Fibroblast of skin of left quadriceps (primary cell): Measurements from ENCODE around the gene CD200.

ENCODE experiments used
- DNase-seq, 2 experiments: peaks; one replicate each; pipeline ENCODE4 v3.0.0-alpha.2; 2013; ENCODE audit warnings: low read depth in 2 of 2

The CD200 gene

GRCh38 chr3:112331851-112332250 is 1.1 kb upstream of the CD200 start:
- DNase-seq: no peak

- no peak for DNase-seq
These were observed 693 bp downstream of the CD200 start for GRCh38 chr3:112333381-112334317.

DNA sequence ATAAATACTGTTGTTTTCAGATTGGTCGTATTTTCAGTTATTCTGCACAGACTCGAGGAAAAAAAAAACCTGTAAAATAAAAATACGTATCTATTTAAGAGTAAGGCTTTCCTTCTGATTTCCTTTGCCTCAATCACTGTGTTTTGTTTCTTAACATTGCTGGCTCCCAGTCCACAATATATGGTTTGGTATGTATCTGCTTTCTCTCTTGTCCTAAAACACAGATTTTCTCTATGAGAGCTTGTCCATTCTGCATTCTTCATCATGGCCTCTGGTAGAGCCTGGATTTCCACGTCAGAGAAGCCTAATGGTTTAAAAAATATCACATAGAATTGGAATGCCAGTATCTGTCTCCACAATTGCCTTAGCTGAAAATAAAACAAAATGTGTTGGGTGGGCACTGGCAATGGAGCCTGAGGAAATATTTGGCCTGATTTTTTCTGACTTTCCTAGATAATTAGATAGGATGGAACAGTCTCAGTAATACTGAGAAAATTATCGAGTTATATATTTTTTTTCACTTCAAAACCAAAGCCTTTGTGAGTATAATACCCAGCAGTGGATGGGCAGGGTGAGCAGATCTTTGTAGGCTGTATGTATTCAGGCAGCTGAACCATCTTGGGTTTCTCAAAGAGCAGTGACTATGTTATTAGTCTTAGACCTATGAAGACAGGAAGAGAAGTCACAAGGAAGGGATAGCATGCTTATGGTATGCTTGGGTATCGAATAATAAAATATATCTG is 1.9 kb downstream of the CD200 start:
- DNase-seq: no peak

DNA sequence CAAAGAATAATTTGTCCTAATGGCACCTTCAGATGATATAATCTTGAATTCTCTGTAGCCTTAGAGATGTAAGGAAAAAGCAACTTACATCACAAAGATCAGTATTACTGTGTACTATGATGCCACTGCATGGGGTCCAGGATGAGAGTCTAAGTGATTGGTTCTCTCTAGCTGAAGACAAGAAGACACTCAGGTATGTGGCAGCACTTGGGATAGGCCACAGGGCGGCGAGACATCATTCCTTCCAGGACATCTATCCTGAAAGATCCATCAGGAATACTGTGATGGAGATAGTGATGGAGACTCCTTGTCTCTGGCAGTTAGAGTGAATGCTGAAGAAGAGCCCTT is 2.5 kb downstream of the CD200 start:
- no peak for DNase-seq

GRCh38 chr3:112338021-112338726 is 5.2 kb downstream of the CD200 start:
- no peak for DNase-seq

GRCh38 chr3:112338727-112339056 is 5.7 kb downstream of the CD200 start:
- DNase-seq: no peak

DNA sequence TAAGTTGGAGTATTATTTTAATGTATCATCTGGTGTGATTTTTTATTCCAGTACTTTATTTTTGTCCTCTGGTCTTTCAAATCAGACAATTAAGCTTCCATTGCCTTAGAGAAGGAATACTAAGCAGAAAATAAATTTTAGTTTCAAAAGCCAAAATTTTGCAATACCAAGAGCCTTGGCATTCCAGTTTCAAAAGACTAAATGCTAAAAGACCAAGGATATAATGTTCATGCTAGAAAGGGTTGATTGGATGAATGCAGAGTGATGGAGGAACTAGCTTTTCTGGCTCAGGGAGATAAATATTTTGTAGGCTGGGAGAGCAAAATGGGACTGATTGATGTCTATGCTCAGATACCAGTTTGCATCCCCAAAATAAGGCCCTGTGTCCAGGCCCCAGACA is 6.2 kb downstream of the CD200 start:
- DNase-seq: no peak

- DNase-seq: no peak
These were observed 6.7 kb downstream of the CD200 start for GRCh38 chr3:112339609-112340008.

DNA sequence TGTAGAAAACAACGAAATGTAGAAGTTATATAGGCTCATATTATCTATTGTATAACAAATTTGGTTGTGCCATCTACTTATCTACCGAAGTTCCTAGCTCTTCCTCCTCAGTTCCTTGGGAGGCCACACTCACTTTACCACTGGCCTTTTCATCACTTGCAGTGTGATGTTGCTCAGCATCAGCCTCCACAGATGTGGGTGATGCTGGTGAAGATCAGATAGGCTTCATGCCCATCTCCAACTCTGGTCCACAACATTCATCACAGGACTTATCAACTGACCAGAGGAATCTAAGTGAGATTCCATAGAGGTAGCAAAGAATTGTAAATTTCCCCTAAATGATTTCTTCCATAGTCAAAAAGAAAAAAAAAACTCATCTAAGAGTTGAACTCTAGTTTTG is 8.4 kb downstream of the CD200 start:
- DNase-seq: no peak

DNA sequence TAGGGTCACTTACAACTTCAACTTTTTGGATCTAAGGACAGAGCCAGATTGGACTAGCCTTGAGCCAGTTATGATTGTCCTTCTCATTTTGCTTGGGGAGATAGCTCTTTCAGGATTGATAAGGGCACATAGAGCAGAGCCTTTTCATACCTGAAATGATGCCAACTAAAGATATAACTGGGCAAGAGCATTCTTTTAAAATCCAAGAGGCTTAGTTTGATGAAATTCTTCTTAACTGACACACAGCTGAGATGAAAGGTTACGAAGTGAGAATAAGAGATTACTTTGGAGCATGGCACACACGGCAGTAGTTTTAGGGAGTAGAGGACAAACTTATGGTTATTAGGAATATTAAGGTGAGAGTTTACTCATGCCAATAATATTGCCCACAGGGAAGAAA is 12.7 kb downstream of the CD200 start:
- no peak for DNase-seq

- no peak for DNase-seq
These were observed 13.7 kb downstream of the CD200 start for GRCh38 chr3:112346491-112347122.

DNA sequence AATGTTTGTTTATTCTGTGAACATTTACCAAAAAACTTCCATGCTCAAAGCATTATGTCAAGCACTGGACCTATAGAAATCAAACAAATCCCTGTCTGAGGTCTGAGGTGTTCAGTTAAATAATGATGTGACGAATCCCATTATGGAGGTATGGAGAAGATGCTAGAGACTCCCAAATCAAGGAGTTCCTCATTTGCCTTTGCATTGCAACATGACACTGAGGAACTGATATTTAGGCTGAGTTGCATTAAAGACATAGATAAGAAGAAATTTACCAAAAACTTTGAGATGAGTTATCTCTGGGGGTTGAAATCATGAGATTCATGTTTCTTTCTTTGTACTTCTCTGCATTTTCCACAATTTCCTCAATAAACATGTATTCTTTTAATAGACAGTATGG is 16.0 kb downstream of the CD200 start:
- no peak for DNase-seq

DNA sequence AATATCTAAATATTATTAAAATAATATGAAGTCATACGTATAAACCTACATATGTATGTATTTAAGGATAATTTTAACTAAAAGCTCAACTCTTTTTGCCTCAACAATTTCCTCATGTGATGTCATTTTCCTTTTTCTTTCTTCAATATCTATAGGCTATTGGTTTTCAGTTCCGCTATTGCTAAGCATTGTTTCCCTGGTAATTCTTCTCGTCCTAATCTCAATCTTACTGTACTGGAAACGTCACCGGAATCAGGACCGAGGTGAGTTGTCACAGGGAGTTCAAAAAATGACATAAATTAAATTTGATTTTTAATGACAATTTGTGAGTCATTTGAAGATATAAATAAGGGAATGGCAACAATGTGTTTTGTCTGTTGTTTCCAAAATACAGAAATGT is 16.6 kb downstream of the CD200 start:
- no peak for DNase-seq

DNA sequence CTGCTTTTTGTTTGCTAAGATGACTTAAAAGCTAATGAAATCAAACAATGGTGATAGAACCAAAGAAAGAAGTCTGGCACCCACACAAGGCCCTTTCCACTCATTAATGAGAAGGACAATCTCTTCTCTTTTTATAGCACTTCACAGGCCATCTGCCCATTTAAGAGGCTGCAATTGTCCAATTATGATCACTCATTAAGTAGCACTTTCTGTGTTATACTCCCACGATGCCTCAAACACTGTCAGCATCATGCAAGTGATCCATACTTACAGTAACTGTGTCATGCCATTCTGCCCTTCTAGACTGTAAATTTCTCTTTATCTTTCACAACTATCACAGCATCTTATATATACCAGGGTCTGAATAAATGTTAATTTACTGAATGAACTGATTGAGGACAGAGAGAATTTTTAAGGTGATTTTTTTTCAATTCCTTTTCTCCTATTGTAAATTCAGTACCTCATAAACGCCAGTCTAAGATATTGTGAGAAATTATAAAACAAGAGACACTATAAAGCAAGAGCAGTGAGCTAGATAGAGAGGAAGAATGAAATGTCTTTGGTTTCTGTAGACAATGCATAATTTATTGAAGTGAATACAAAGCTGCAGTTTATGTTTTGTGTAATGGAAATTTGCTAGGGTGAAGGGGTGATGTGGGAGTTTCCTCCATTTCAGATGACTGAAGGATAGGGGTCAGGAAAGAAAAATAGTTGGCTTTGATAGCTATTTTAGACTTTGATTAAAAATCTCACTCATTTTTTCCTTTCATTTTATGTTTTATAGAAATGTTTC is 17.3 kb downstream of the CD200 start:
- no peak for DNase-seq

DNA sequence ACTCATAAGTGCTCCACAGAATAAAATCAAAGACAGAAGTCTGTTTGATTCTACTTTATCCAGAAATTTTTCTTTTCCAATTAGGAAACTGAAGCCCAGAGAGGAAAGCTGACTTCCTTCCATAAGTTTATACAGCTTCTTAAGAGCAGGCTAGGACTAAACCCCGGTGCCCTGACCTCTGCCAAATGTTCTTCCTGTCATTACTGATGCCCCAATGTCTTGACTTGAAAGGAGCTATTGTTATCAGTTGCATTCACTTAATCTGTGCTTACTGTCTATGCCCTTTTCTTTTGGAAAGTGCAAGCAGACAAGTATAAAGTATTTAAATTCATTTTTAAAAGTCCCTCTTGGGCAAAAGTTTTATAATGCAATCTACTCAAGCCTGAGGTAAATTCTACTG is 18.1 kb downstream of the CD200 start:
- DNase-seq: no peak

GRCh38 chr3:112351823-112352222 is 18.9 kb downstream of the CD200 start:
- no peak for DNase-seq

DNA sequence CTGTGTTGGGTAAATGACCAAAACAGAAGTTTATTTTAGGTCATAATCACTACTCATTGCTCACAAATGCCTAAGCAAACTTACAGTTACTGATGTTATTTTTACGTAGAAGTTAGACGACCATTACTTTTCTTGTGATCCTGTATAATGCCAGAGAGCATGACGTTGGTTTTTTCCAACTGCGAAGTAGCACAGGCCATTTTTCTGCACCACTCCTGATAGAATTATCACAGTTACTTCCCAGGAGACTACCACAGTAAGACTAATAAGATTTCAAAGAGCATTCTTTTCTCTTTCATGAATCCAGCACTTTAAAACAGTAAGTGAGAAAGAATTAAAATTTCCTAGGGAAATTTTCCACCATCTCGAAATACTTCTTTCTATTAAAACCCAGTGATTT is 19.8 kb downstream of the CD200 start:
- DNase-seq: no peak

GRCh38 chr3:112353365-112353764 is 20.4 kb downstream of the CD200 start:
- no peak for DNase-seq

- DNase-seq: no peak
These were observed 21.8 kb downstream of the CD200 start for GRCh38 chr3:112354642-112355306.

GRCh38 chr3:112355307-112355687 is 22.3 kb downstream of the CD200 start:
- no peak for DNase-seq
